Middle frontal gyrus (tissue), 1 donor: ENCODE data around the gene XXYLT1.
"Not testable (repeated sequence)": the region's sequence is repeated elsewhere in the genome, so short reads cannot be mapped to it uniquely, and the experiment has no call there.

Experiments
- DNase-seq: peaks from one replicate; pipeline ENCODE4 v3.0.0-alpha.2; 2015; ENCODE audit warnings: low spot score; ENCODE audit errors: extremely low spot score

The XXYLT1 gene

DNA sequence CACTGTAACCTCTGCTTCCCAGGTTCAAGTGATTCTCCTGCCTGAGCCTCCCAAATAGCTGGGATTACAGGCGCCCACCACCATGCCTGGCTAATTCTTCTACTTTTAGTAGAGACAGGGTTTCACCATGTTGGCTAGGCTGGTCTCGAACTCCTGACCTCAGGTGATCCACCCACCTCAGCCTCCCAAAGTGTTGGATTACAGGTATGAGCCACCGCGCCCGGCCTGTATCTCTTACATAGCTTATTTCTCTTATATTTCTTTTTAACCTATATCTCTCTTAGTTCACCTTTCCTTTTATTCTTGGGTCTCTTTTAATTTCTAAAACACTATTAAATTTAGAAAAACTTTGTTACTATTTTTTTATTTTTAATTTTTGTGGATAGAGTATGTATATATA is 42.1 kb downstream of the XXYLT1 start:
- DNase-seq, result not testable (repeated sequence)

DNA sequence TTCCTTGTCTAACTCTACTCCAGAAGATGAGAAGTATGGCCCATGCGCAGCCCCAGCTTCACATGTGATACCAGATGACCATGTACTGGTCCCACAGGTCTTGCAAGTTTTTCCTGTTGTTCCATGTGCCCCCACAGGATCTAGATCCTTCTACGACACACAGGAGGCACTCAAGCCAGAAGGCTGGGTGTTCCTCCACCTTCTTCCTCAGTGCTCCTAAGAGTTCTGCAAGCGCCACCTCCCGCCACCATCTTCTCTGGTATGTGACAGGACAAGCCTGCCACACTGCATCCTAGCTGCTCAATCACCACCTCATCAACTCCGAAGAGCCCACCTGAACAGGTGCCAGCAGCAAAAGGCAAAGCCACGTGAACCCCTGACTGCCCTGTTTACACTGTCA is 43.1 kb downstream of the XXYLT1 start:
- no peak for DNase-seq

DNA sequence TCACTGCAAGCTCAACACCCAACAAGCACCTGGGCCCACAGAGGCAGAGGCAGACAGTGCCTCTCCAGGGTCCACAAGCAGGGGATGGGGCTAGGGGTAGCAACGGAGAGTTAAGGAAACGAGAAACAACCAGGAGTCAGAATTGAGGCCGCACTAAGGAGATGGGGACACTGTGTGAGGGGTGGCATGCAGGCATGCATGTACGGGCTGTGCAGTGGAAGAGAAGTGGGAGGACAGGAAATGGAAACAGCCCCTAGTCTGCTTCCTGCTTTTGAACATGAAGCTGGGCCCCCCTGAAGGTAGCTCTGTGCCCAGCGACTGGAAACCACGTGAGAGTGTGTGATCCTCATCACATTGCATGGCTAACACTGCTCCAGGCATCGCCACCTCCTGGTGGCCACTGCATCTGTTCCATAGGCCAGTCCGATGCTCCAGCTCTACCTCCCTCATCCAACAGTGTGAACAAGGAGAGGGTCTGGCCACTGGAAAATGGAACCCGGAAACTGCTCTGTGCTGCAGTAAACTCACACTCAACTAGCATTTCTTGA is 44.0 kb downstream of the XXYLT1 start:
- DNase-seq, result no peak

DNA sequence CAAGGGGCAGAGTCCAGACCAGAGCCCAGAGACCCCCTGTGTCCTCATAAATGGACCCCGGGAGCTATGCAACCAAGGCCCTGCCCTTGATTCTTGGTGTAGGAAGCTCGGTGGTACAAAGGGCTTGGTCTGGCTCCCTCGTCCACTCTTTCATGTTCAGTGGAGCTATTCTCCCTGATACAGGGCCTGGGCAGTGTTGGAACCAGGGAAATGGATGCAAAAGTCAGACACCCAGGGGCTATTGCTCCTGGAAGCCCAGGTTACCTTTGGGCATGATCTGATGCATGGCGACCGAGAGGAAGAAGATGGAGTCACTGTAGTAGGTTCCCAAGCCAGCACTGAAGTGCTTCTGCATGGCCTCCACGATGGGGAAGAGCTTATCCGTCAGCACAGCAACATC is 44.5 kb downstream of the XXYLT1 start:
- no peak for DNase-seq

DNA sequence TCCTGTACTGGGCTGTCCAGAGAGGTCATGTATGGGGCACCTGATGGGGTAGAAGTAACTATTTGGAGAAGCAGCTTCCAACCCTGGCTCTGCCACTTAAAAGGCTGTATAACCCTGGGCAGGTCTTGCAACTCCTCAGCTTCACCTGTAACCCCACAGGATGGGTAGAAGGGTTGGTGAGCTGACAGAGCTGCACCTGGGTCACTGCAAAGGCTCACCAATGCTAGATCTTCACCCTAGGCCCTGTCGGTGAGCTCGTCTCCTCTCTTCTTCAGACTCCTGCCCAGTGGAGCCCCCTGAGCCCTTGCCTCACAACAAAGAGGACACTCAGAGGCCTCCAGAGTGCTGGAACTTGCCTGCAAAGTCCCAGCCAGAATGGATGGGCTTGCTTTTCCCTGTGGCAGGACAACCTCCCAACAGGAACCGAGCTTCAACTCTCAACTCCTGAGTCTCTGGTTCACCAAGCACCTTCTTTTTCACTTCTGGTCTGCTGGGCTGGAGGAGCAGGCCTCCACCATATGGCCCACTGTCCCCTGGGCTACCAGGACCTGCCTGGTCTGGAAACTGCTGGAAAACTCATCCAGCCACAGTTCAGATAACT is 45.9 kb downstream of the XXYLT1 start:
- DNase-seq, result no peak

DNA sequence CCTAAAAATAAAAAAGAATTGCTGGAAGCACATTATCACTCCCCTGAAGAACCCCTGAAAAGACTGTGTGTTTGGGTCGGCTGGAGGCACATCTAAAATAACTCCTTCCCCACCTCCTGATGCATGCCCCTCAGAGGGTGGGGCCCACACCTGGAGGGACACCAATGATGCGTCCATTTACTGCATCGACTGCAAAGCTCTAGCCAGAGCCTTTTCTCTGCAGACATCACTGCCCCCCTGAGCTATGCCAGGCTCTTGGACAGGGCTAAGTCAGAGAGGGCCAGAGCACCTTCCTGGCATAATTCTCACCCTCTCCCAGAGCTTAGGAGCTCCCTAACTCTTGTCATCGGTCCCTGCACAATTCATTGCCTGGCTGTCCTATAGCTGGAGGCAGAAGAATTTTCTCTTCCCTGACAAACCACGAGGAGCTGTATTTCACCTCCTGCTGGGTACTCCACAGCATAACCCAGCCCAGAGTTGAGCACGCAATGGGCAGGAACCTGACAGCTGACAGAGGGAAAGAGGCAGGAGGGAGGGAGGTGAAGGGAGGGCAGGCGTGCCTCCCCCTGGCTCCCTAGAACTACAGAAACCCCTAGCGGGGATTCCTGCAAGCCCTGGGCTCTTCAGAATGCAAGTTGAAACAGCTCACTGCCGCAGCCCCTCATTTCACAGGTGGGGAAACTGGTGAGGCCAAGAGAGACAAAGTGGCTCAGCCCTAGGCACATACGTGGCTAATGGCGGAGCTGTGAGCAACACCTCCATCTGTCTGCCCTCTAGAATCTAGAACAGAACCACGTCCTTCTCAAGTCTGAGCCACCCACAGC is 46.6 kb downstream of the XXYLT1 start:
- DNase-seq, result no peak

DNA sequence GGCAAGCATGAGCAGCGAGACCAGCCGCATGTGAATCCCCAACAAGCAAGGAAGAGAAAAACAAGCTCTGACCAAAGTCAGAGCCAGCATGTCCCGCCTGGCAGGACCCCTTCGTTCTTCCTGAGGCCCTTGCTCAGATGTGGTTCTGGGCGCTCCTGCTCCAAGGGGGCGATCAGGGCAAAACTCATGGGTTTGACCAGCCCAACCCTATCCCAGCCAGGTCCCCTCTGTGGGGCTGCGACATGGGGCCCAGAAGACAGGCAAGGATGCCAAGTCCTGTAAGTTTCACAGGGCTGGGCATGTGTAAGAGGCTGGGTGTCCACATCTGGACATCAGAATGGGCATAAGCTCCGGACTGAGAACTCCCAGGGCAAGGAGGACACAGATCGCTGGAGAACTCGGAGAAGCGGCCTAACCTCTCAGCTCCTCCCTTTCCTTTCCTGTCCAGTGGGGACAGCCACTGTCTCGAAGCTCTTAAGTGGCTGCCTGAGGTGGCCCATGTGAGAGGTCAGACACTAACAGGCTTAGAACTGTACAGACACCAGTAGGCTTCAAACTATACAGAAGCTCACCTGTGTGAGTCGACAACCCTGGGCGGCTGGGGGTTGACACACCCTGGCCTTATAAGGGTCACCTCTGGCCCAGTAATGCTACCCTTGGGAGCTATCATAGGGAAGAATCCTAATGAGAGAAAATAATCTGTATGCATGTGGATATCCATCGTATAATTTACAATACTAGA is 48.9 kb downstream of the XXYLT1 start:
- DNase-seq, result no peak

DNA sequence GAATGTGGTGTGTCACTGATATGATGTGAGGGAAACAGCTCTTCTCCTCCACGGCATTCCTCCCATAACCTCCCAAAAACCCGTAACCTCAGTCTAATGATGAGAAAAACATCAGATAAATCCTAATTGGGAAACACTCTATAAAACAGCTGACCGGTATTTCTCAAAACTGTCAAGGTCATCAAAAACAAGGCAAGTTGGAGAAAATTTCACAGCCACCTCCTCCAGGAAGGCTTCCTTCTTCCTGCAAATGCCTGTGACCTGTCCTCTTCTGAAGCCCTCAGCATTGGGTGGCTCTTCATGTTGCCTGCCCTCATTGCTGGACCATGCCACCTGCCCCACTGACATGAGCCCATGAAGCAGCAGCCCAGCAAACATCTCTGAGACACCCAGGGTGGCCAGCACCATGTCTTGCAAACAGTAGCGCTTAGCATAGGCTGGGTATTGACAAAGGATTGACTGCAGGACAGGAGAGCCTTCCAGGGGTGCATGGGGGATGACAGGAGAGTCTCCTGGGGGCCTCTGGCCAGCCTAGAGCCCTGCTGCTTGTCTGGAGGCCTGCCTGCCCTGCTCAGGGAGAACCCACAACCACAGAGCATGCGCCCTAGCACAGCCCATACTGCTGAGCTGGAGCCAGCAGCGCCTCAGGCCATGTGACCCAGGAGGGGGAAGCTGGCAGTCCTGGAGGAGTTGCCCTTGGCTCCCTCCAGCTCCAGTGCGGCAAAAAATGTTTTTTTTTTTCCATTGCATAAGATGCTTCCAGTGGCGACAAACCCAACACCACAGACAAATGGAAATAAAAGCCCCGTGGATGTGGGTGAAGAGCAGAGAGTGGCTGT is 49.7 kb downstream of the XXYLT1 start:
- DNase-seq, result no peak

DNA sequence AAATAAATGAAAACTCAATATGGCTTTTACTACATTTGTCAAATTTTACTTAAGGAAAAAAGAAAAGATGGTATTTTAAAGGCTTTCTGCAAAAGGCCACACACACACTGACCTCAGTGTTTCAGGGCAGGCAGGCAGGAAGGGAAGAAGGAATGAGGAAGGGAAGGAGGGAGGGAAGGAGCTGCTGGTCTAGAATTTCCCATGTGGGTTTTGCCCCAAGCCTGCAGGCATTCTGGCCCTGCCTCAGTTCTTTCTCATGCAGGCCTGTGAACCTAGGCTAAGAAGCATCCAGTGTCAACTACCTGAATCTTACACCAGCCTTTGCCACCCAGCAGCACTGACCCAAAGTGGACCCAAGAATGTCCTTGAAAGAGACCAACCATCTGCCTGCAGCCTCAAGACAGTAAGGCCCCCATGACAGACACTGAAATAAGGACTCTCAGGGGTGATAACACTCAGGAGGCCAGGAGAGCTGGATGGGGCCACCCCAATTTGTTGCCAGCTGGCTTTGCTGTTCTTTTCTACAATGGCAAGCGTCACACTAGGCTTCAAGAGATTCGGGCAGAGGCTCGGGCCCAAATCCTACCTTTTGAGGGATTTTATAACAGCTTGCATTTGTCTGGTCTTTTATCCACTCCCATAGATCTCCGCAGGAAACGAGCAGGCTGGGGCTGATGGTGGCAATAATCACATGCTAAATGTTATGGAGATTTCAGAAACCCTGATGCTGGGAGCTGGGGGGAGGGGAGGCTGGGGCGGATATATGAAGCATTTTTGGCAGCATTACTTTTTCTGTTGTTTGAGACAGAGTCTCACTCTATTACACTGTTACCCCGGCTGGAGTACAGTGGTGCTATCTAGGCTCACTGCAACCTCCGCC is 51.4 kb downstream of the XXYLT1 start:
- DNase-seq, result no peak

DNA sequence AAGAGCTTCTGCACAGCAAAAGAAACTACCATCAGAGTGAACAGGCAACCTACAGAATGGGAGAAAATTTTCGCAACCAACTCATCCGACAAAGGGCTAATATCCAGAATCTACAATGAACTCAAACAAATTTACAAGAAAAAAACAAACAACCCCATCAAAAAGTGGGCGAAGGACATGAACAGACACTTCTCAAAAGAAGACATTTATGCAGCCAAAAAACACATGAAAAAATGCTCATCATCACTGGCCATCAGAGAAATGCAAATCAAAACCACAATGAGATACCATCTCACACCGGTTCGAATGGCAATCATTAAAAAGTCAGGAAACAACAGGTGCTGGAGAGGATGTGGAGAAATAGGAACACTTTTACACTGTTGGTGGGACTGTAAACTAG is 52.6 kb downstream of the XXYLT1 start:
- DNase-seq, result not testable (repeated sequence)

DNA sequence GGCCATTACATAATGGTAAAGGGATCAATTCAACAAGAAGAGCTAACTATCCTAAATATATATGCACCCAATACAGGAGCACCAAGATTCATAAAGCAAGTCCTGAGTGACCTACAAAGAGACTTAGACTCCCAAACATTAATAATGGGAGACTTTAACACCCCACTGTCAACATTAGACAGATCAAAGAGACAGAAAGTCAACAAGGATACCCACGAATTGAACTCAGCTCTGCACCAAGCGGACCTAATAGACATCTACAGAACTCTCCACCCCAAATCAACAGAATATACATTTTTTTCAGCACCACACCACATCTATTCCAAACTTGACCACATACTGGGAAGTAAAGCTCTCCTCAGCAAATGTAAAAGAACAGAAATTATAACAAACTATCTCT is 55.4 kb downstream of the XXYLT1 start:
- DNase-seq, result not testable (repeated sequence)

DNA sequence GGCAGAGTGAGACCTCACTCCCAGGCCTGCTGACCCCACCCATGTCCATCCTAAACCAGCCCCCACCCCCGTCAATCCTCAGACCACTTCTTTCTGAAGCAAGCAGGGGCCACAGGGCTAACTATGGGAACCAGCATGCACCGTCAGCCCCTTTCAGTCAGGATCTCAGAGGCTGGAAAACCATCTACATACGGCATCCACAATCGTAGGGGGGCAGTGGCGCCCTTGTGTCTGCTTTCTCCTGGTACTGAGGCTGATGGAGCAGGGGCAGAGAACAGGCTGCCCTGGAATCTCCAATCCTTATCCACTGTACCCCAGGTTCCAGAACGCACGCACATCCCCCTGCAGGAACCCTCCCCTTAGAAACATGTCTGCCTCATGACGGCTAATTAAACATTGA is 56.6 kb downstream of the XXYLT1 start:
- DNase-seq, result no peak

DNA sequence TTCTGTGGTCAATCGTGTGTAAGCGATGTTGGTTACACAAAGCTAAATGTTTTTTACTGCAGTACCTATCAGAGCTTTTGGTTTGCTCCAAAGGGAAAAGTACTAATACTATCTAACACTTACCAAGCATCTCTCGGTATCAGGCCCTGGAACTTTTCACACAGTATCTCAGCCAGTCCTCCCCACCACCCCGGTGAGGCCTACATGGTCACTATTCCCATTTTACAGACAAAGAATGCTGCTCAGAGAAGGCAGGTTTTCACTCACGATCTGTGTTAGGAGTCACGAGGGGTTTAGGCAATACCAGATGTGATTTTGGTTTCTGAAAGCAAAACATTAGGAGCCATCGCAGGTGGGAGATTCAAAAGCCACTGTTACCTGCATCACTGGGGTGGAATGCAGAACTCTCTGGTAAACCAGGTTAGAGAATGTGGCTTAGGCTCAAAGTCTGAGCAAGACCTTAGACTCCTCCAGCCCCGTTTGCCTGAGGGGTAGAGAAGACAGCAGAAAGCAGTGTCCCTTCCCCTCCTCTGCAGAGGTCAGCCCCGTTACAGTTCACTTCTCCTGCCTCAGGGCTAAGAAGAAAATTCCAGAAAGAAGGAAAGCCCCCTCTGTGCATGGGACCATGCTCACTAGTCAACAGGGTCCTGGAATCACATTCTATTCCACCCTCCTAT is 57.2 kb downstream of the XXYLT1 start:
- DNase-seq, result no peak

DNA sequence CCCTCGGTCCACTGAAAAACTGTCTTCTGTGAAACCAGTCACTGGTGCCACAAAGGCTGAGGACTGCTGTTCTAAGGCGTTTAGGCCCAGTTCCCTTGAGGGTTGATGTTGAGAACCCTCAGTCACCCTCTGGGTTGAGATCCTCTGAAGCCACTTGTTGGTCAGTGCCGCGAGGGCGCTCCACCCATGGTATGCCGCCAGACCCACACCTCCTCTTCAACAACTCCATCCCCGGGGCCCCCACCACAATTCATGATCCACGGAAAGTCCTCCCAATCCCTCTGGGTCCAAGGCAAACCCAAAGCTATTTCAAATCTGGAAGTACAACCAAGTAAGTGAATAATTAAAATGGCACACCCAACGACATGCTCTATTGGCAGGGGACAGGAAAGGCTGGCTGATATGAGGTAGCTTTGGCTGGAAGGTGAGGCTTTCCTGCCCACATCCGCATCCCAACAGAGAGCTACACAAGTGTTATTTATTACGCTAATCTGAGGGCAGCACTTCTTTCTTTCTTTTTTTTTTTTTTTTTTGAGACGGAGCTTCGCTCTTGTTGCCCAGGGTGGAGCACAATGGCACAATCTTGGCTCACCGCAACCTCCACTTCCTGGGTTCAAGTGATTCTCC is 58.1 kb downstream of the XXYLT1 start:
- DNase-seq, result no peak

DNA sequence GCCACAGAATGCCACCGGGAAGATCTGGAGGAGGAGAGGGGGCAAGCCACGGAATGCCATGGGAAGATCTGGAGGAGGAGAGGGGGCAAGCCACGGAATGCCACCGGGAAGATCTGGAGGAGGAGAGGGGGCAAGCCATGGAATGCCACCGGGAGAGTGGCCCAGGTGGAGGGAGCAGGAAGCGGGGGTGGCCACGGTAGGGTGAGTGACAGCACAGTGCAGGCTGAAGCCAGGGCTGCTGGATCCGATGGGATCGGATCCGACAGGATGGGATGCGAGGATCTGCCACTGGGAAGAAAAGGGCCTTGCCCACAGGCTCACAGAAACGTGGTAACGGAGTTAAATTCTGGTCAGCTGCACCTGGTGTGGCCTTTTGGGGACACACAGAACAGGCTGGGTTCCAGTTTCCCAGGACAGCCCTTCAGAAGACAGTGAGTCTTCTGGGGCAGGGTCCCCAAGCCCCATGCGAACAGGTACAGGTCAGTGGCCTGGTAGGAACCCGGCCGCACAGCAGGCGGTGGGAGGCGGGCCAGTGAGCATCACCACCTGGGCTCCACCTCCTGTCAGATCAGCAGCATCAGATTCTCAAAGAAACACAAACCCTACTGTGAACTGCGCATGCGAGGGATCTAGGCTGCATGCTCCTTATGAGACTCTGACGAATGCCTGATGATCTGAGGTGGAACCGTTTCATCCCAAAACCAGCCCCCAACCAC is 58.8 kb downstream of the XXYLT1 start:
- DNase-seq, result no peak

DNA sequence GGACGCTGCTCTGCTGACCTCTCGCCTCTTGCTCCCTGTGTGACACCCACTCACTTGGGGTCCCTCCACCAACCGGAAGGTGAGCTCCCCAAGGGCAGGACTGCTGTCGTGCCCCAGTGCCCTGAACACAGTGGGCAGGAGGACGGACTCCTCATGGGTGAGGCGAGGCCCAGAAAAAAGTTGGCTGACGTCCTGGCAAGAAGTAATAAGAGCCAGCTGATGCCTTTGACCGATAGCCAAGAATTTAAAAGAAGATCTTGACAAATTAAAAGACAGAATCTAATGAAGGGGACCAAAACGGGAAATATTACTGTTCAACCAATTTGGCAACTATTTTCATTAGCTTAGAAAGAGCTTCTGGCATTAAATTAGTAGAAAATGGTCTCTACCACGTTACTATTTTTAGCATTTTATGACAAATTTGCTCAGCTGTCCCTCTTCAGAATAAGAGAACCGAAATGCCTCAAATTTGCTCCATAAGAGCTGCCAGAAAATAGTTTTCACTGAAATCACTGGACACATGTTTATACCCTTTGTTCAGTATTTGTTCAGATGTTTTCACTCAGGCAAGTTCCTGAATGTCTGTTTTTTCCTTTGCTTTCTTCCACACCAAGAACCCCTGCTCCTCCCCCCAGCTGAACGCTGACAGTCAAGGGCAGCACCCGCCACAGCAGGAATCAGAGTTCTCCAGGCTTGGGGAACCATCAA is 60.5 kb downstream of the XXYLT1 start:
- DNase-seq, result no peak

DNA sequence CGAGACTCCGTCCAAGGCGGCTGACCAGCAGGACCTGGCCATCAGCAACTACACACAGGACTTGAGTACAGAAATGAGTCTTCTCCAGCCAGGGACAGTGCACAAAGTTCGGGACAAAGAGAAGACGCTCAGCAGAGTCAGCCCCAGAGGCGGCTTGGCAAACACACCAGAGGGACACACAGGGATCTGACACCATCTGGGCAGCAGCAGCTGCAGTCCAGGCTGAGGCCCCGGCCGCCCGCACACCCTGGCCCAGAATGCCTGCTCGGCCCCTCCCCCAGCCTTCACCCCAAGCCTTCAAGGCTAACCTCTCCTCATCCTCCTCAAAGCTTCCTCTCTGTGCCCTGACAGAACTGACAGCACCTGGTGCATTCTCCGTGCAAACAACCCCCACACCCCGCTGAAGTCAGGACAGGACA is 61.1 kb downstream of the XXYLT1 start:
- no peak for DNase-seq
